Measurements from ENCODE around the gene CDH13.

Gene CDH13

DNA sequence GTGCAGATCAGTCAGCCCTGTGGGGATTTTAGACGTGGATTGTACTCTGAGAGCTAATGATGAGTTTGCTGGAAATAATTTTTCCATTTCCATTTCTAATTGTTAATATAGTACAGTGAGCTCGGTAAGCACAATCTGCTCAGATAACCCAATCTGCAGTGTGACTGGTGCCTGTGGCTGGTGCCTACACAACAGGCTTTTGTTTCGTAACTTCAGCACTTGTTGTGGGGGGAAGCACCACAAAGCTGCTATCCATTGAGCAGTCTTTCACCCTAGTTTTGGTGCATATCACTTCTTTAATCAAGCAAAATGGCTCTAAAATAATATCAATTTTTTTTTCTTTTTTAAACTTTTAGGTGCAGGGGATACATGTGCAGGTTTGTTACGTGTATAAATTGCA is 646.1 kb downstream of the CDH13 start:
- no peak overlapping the region for H3K27ac ChIP-seq (ENCODE audit: low read length)
- H3K27me3 ChIP-seq (ENCODE audit: low read depth, low read length): peaks cover 2% of the 10 kb centered on the region; the same call in 1 of the 2 replicates
- no peaks in the 10 kb centered on the region for H3K9me3 ChIP-seq (ENCODE audit: insufficient read depth, low read length)
- H3K36me3 ChIP-seq (replicated peaks; ENCODE audit: low read depth, low read length): no peaks in the 10 kb centered on the region
- H3K9ac ChIP-seq (ENCODE audit: low read length): no peak overlapping the region
- H2AFZ ChIP-seq (ENCODE audit: low read depth, low read length): no peak overlapping the region
- no peaks in the 10 kb centered on the region for H3K79me2 ChIP-seq (ENCODE audit: low read length)
- H4K20me1 ChIP-seq (ENCODE audit: insufficient read depth, low read length): no peaks in the 10 kb centered on the region
- no peak overlapping the region for H3K4me3 ChIP-seq (ENCODE audit: low read length)
- no peak overlapping the region for H3K4me2 ChIP-seq (ENCODE audit: low read length)
- TF ChIP-seq EZH2phosphoT487 (IDR thresholded peaks at IDR 0.05; ENCODE audit: low read depth): no peak
- TF ChIP-seq, protein P1, sequence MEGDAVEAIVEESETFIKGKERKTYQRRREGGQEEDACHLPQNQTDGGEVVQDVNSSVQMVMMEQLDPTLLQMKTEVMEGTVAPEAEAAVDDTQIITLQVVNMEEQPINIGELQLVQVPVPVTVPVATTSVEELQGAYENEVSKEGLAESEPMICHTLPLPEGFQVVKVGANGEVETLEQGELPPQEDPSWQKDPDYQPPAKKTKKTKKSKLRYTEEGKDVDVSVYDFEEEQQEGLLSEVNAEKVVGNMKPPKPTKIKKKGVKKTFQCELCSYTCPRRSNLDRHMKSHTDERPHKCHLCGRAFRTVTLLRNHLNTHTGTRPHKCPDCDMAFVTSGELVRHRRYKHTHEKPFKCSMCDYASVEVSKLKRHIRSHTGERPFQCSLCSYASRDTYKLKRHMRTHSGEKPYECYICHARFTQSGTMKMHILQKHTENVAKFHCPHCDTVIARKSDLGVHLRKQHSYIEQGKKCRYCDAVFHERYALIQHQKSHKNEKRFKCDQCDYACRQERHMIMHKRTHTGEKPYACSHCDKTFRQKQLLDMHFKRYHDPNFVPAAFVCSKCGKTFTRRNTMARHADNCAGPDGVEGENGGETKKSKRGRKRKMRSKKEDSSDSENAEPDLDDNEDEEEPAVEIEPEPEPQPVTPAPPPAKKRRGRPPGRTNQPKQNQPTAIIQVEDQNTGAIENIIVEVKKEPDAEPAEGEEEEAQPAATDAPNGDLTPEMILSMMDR (IDR thresholded peaks at IDR 0.05; ENCODE audit: low read depth, low read length): no peak
- no peaks in the 10 kb centered on the region for H3K4me1 ChIP-seq (ENCODE audit: low read length)

DNA sequence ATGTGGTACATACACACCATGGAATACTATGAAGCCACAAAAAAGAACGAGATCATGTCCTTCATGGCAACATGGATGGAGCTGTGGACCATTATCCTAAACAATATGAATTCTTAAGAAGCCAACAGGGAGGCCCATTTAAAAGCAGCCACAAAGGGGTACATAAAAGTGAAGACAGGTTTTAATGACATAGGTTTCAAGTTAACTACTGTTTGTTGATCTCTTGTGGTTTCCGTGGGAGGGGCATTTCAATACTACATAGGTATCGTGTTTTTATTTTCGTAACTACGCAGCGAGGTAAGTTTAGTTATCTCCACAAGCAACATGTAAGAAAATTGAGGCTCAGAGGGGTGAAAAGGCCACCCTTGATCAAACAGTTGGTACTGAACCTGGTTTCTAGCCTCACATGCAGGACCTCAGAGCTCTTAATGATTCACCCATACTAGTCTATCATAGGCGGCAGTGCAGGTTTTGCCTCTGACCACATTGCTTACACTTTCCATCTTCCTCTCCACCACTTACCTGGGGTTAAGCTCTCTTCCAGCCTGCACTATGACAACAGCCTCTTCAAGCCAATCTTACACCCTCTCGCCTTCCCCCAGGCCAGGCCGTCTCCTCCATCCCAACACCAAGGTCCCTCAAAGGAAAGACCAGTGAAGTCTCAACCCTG is 646.9 kb downstream of the CDH13 start:
- H2AFZ ChIP-seq (ENCODE audit: low read depth, low read length): no peak overlapping the region
- H3K36me3 ChIP-seq (replicated peaks; ENCODE audit: low read depth, low read length): no peaks in the 10 kb centered on the region
- TF ChIP-seq EZH2phosphoT487 (IDR thresholded peaks at IDR 0.05; ENCODE audit: low read depth): no peak
- TF ChIP-seq, protein P1 (IDR thresholded peaks at IDR 0.05; ENCODE audit: low read depth, low read length): no peak
- H3K4me2 ChIP-seq (ENCODE audit: low read length): no peak overlapping the region
- H3K27ac ChIP-seq (ENCODE audit: low read length): no peak overlapping the region
- no peaks in the 10 kb centered on the region for H3K9me3 ChIP-seq (ENCODE audit: insufficient read depth, low read length)
- no peaks in the 10 kb centered on the region for H3K4me1 ChIP-seq (ENCODE audit: low read length)
- H3K9ac ChIP-seq (ENCODE audit: low read length): no peak overlapping the region
- peaks cover 2% of the 10 kb centered on the region; the same call in 1 of the 2 replicates for H3K27me3 ChIP-seq (ENCODE audit: low read depth, low read length)
- no peaks in the 10 kb centered on the region for H3K79me2 ChIP-seq (ENCODE audit: low read length)
- H4K20me1 ChIP-seq (ENCODE audit: insufficient read depth, low read length): no peaks in the 10 kb centered on the region
- no peak overlapping the region for H3K4me3 ChIP-seq (ENCODE audit: low read length)

DNA sequence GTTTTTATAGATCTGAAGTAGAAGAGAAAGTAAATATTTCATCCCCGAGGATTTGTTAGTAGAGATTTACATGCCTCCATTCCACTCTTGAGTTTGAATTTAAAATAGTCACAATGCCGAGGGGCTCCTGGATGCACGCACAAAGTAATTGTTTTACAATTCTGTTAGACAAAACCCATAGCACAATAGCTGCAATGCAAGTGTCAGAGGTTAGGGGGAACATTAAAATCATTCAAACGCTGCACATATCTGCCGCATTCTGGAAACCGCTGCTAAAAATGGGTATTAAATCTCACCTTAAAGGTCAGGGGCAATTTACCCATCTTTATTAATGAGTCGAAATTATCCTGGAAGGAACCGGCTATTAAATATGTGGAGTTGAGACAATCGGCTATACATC is 652.5 kb downstream of the CDH13 start:
- Histone ChIP-seq H3K27ac (ENCODE audit: low read length) (no peak overlapping the region), H3K4me1 (ENCODE audit: low read length) (no peaks in the 10 kb centered on the region), H3K36me3 (replicated peaks; ENCODE audit: low read depth, low read length) (no peaks in the 10 kb centered on the region), H2AFZ (ENCODE audit: low read depth, low read length) (no peak overlapping the region), H3K9ac (ENCODE audit: low read length) (no peak overlapping the region), H3K4me3 (ENCODE audit: low read length) (no peak overlapping the region), H3K27me3 (ENCODE audit: low read depth, low read length) (peaks cover 6% of the 10 kb centered on the region; the same call in 1 of the 2 replicates), H3K4me2 (ENCODE audit: low read length) (no peak overlapping the region), H3K9me3 (ENCODE audit: insufficient read depth, low read length) (no peaks in the 10 kb centered on the region), H3K79me2 (ENCODE audit: low read length) (no peaks in the 10 kb centered on the region), H4K20me1 (ENCODE audit: insufficient read depth, low read length) (no peaks in the 10 kb centered on the region)
- no peak for TF ChIP-seq EZH2phosphoT487 (IDR thresholded peaks at IDR 0.05; ENCODE audit: low read depth)
- TF ChIP-seq, protein P1 (IDR thresholded peaks at IDR 0.05; ENCODE audit: low read depth, low read length): no peak

DNA sequence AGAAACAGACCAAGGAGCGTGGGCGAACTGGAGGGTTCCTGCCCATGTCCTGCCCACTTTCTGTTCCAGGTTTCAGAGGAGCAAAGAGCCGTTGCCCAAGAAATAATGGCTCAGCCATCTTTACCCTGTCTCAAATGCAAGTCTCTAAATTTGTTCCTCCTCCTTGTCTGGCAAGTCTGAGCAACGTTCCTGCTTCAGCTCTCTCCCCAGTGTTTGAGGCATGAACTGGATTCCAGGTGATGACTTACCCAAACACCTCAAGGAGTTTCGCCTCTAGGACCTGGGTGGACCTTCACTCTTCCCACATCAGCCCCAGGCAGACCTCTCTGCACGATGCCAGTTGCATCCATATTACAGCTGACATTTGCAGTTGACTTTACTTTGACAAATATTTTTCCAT is 659.2 kb downstream of the CDH13 start:
- H3K4me2 ChIP-seq (ENCODE audit: low read length): no peak overlapping the region
- TF ChIP-seq, protein P1 (IDR thresholded peaks at IDR 0.05; ENCODE audit: low read depth, low read length): no peak
- no peak for TF ChIP-seq EZH2phosphoT487 (IDR thresholded peaks at IDR 0.05; ENCODE audit: low read depth)
- no peaks in the 10 kb centered on the region for H3K36me3 ChIP-seq (replicated peaks; ENCODE audit: low read depth, low read length)
- H3K4me1 ChIP-seq (ENCODE audit: low read length): no peaks in the 10 kb centered on the region
- no peaks in the 10 kb centered on the region for H3K79me2 ChIP-seq (ENCODE audit: low read length)
- H3K9me3 ChIP-seq (ENCODE audit: insufficient read depth, low read length): no peaks in the 10 kb centered on the region
- 0 out of 2 replicates have a peak, but pooled peaks cover 3% of the 10 kb centered on the region for H3K27me3 ChIP-seq (ENCODE audit: low read depth, low read length)
- H3K9ac ChIP-seq (ENCODE audit: low read length): no peak overlapping the region
- H4K20me1 ChIP-seq (ENCODE audit: insufficient read depth, low read length): no peaks in the 10 kb centered on the region
- H3K27ac ChIP-seq (ENCODE audit: low read length): no peak overlapping the region
- no peak overlapping the region for H3K4me3 ChIP-seq (ENCODE audit: low read length)
- H2AFZ ChIP-seq (ENCODE audit: low read depth, low read length): no peak overlapping the region

Measured in OCI-LY3 (cell line).